H1 (cell line): ENCODE results near the gene ATPAF1. TPM values are rescaled to one million over a fixed set of nuclear protein-coding genes. Genes with fewer than 3 reads are reported as not detected.

ENCODE experiments used
- CTCF ChIA-PET: fragments of 300-600 bp; sonication (Branson Sonifier 250); formaldehyde crosslinking; loops from one replicate; lab custom pipeline; 2021; ENCODE audit not compliant: partially characterized antibody; lab: Charles Lee
- POLR2A ChIA-PET: fragments of 300-600 bp; sonication (Branson Sonifier 250); formaldehyde crosslinking; loops from one replicate; lab custom pipeline; 2021; ENCODE audit warnings: inconsistent platforms; ENCODE audit not compliant: partially characterized antibody; lab: Charles Lee
- DNase-seq, 2 experiments: peaks; one replicate each; pipeline versions ENCODE4 v3.0.0 to v3.0.0-alpha.2; 2010 to 2022; ENCODE audit warnings: low spot score in 2 of 2, low read depth in 1 of 2, mixed read lengths in 1 of 2
- FAIRE-seq: peaks from 2 replicates; lab custom pipeline; 2011; peaks lifted over from hg19 to GRCh38; lab: Jason Lieb, UNC
- H2AFZ ChIP-seq: 2 replicates; pipeline ENCODE4 v1.8.1; 2012; ENCODE audit warnings: low read length, inconsistent platforms
- H2AK5ac ChIP-seq: 2 replicates; pipeline ENCODE4 v1.6.1; 2013; ENCODE audit warnings: low read depth, low read length
- H2BK120ac ChIP-seq: replicated peaks from 2 replicates; pipeline ENCODE3; 2013; ENCODE audit warnings: low read depth, low read length, inconsistent platforms
- H2BK12ac ChIP-seq: 2 replicates; pipeline ENCODE4 v1.6.1; 2013; ENCODE audit warnings: low read depth, low read length
- H2BK15ac ChIP-seq: 2 replicates; pipeline ENCODE4 v1.6.1; 2013; ENCODE audit warnings: low read length
- H2BK20ac ChIP-seq: 2 replicates; pipeline ENCODE4 v1.6.1; 2013; ENCODE audit warnings: low read length
- H2BK5ac ChIP-seq: 2 replicates; pipeline ENCODE4 v1.6.1; 2013; ENCODE audit warnings: low read depth, low read length
- H3K14ac ChIP-seq: 2 replicates; pipeline ENCODE4 v1.6.1; 2013; ENCODE audit warnings: inconsistent platforms; ENCODE audit not compliant: insufficient read length
- H3K18ac ChIP-seq: 2 replicates; pipeline ENCODE4 v1.6.1; 2013; ENCODE audit warnings: low read length; ENCODE audit errors: extremely low read depth
- H3K23ac ChIP-seq: 2 replicates; pipeline ENCODE4 v1.6.1; 2013; ENCODE audit warnings: inconsistent platforms; ENCODE audit not compliant: insufficient read length
- H3K23me2 ChIP-seq: 2 replicates; pipeline ENCODE4 v1.6.1; 2013; ENCODE audit warnings: low read depth, low read length
- H3K27ac ChIP-seq: 2 replicates; pipeline ENCODE4 v1.6.1; 2011; ENCODE audit warnings: low read depth, low read length, inconsistent platforms
- H3K27me3 ChIP-seq, 4 experiments: replicated peaks in 1 of 4; 1 replicate in 1 of 4; 2 replicates in 3 of 4; pipeline versions ENCODE4 v1.6.1 to v1.8.1; 2011 to 2013; ENCODE audit warnings: low read length in 3 of 4, mild to moderate bottlenecking in 3 of 4, inconsistent platforms in 2 of 4, mixed read lengths in 2 of 4, moderate library complexity in 1 of 4; ENCODE audit not compliant: control insufficient read depth in 3 of 4, insufficient read depth in 3 of 4; ENCODE audit errors: extremely low read depth in 1 of 4
- H3K36me3 ChIP-seq, 4 experiments: 2 replicates each; pipeline versions ENCODE4 v1.6.1 to v1.8.1; 2011 to 2013; ENCODE audit warnings: mild to moderate bottlenecking in 4 of 4, low read length in 3 of 4, moderate library complexity in 2 of 4, control low read depth in 1 of 4, inconsistent platforms in 1 of 4; ENCODE audit not compliant: insufficient read depth in 4 of 4, control insufficient read depth in 2 of 4
- H3K4ac ChIP-seq: replicated peaks from 2 replicates; pipeline ENCODE3; 2013; ENCODE audit warnings: low read length, low read depth, mixed read lengths, inconsistent platforms; ENCODE audit not compliant: insufficient read length
- H3K4me1 ChIP-seq, 4 experiments: replicated peaks in 1 of 4; 1 replicate in 1 of 4; 2 replicates in 3 of 4; pipeline versions ENCODE4 v1.6.1 to v1.8.1; 2011 to 2013; ENCODE audit warnings: low read length in 3 of 4, inconsistent platforms in 2 of 4, mixed read lengths in 1 of 4; ENCODE audit not compliant: insufficient read depth in 4 of 4, control insufficient read depth in 3 of 4
- H3K4me2 ChIP-seq, 2 experiments: 2 replicates each; pipeline versions ENCODE4 v1.6.1 to v1.8.1; 2011 to 2013; ENCODE audit warnings: low read depth in 2 of 2, low read length in 2 of 2, control low read depth in 1 of 2, inconsistent platforms in 1 of 2, mild to moderate bottlenecking in 1 of 2; ENCODE audit not compliant: insufficient read depth in 1 of 2
- H3K4me3 ChIP-seq, 4 experiments: fragments of 200-600, 300-600 bp in 1 of 4; sonication (generic), shearing (Covaris generic), sonication (Bioruptor Twin) in 1 of 4; 2 replicates each; pipeline versions ENCODE4 v1.5.1 to v1.8.1; 2011 to 2016; ENCODE audit warnings: low read length in 4 of 4, low read depth in 3 of 4, control low read depth in 2 of 4, inconsistent platforms in 2 of 4, mild to moderate bottlenecking in 2 of 4, mixed read lengths in 1 of 4, moderate library complexity in 1 of 4; ENCODE audit not compliant: insufficient read depth in 2 of 4; ENCODE audit errors: extremely low read depth in 1 of 4
- H3K56ac ChIP-seq: replicated peaks from 2 replicates; pipeline ENCODE3; 2013; ENCODE audit warnings: low read depth, mild to moderate bottlenecking, mixed read lengths, low read length, inconsistent platforms; ENCODE audit not compliant: insufficient read length
- H3K79me1 ChIP-seq: 2 replicates; pipeline ENCODE4 v1.6.1; 2013; ENCODE audit warnings: low read depth, low read length, control low read depth
- H3K79me2 ChIP-seq, 2 experiments: 2 replicates each; pipeline versions ENCODE4 v1.6.1 to v1.8.1; 2012 to 2013; ENCODE audit warnings: low read length in 2 of 2, mild to moderate bottlenecking in 2 of 2, inconsistent platforms in 1 of 2; ENCODE audit not compliant: insufficient read depth in 2 of 2, control insufficient read depth in 1 of 2
- H3K9ac ChIP-seq, 4 experiments: replicated peaks in 1 of 4; 1 replicate in 1 of 4; 2 replicates in 3 of 4; pipeline versions ENCODE4 v1.6.1 to v1.8.1; 2011 to 2013; ENCODE audit warnings: low read depth in 3 of 4, low read length in 3 of 4, control low read depth in 2 of 4, mild to moderate bottlenecking in 2 of 4, moderate library complexity in 2 of 4, inconsistent platforms in 1 of 4; ENCODE audit errors: extremely low read depth in 1 of 4
- H3K9me3 ChIP-seq, 2 experiments: 2 replicates each; pipeline versions ENCODE4 v1.6.1 to v1.8.1; 2012 to 2013; ENCODE audit warnings: mild to moderate bottlenecking in 2 of 2, moderate library complexity in 2 of 2, control low read depth in 1 of 2, inconsistent platforms in 1 of 2, low read depth in 1 of 2, low read length in 1 of 2, mixed read lengths in 1 of 2; ENCODE audit not compliant: insufficient read depth in 2 of 2
- H4K20me1 ChIP-seq, 2 experiments: replicated peaks in 1 of 2; 2 replicates each; pipeline versions ENCODE3 to v1.8.1; 2011 to 2013; ENCODE audit warnings: inconsistent platforms in 2 of 2, low read length in 2 of 2, mild to moderate bottlenecking in 1 of 2; ENCODE audit not compliant: insufficient read depth in 2 of 2, control insufficient read depth in 1 of 2
- H4K5ac ChIP-seq: 2 replicates; pipeline ENCODE4 v1.6.1; 2013; ENCODE audit warnings: low read length, low read depth, mixed read lengths, inconsistent platforms; ENCODE audit not compliant: insufficient read length
- H4K8ac ChIP-seq: 2 replicates; pipeline ENCODE4 v1.8.0; 2013; ENCODE audit warnings: mild to moderate bottlenecking, moderate library complexity, low read length, inconsistent platforms; ENCODE audit not compliant: insufficient read depth; ENCODE audit errors: extremely low read depth
- H4K91ac ChIP-seq: replicated peaks from 2 replicates; pipeline ENCODE3; 2013; ENCODE audit warnings: low read length, mixed read lengths, inconsistent platforms; ENCODE audit not compliant: insufficient read length
- ATF3 ChIP-seq: IDR thresholded peaks from 2 replicates; pipeline ENCODE4 v1.6.1; 2011; ENCODE audit warnings: low read depth, mild to moderate bottlenecking, low read length; ENCODE audit not compliant: insufficient read depth
- CBX8 ChIP-seq: fragments of 300-800, 300-1000 bp; sonication (generic); IDR thresholded peaks from 2 replicates; pipeline ENCODE4 v1.7.1; 2016; ENCODE audit warnings: low read depth, low read length, borderline replicate concordance
- CHD1 ChIP-seq: IDR thresholded peaks from 2 replicates; pipeline ENCODE4 v1.6.1; 2012; ENCODE audit warnings: low read depth, low read length, improper control_type of control experiment
- HDAC6 ChIP-seq: IDR thresholded peaks from one replicate; pipeline ENCODE4 v1.7.1; 2012; ENCODE audit warnings: low read depth, mild to moderate bottlenecking, inconsistent platforms, low read length, moderate library complexity
- MAFK ChIP-seq: IDR thresholded peaks from 2 replicates; pipeline ENCODE4 v1.6.1; 2012; ENCODE audit warnings: low read depth, mild to moderate bottlenecking, improper control_type of control experiment, low read length
- MAX ChIP-seq: IDR thresholded peaks from 2 replicates; pipeline ENCODE4 v1.6.1; 2012; ENCODE audit warnings: inconsistent platforms
- SUZ12 ChIP-seq: fragments of 200-600 bp; sonication (generic); IDR thresholded peaks from 2 replicates; pipeline ENCODE4 v1.6.1; 2012; ENCODE audit warnings: mild to moderate bottlenecking, inconsistent platforms, low read length, moderate library complexity, mixed read lengths
- USF2 ChIP-seq: IDR thresholded peaks from 2 replicates; pipeline ENCODE4 v1.6.1; 2011; ENCODE audit warnings: low read length, improper control_type of control experiment
- whole genome bisulfite sequencing, 2 experiments: shearing (Covaris generic) in 1 of 2; methylation state at CpG; one replicate each; pipeline versions ENCODE4 v1.1.6 to v1.1.7; 2013 to 2015; ENCODE audit warnings: low lambda C conversion rate in 2 of 2, mixed read lengths in 2 of 2, inconsistent platforms in 1 of 2, low coverage in 1 of 2, missing lambda C conversion rate in 1 of 2; ENCODE audit not compliant: insufficient replicate concordance in 2 of 2, insufficient coverage in 1 of 2, insufficient read length in 1 of 2; ENCODE audit errors: extremely low coverage in 1 of 2, missing lambda C conversion rate in 1 of 2; 5-methylcytosine and 5-hydroxymethylcytosine counted together
- polyA plus RNA-seq, 7 experiments: library from polyadenylated mRNA; depleted of rRNA in 3 of 7; stranded (reverse) in 5 of 7; unstranded in 2 of 7; fragments of >200 nt in 5 of 7; fragments of 200-250 nt in 2 of 7; gene quantifications; 1 replicate in 5 of 7; 2 replicates in 1 of 7; 4 replicates in 1 of 7; pipeline versions ENCODE4 v1.2.1 to v1.2.3, GENCODE V29; 2011 to 2013; ENCODE audit warnings: missing spikeins in 2 of 7, mixed read lengths in 2 of 7
- total RNA-seq: library from RNA; stranded (reverse); fragmentation: NEBNext Ultra II Directional; extraction: Animal tissue kit (Norgen Biotek cat#: 25700); gene quantifications from 2 replicates; pipeline ENCODE4 v1.2.1, GENCODE V29; 2021

The ATPAF1 gene
- total and polyA plus RNA-seq, 2 of the 8 experiments (the other 6 are each of a cell fraction or from before 2014, with no cell fraction given): 46.7 to 55.9 TPM

GRCh38 chr1:46612937-46613660 lies 55.1 kb downstream of the ATPAF1 start:
- DNase-seq (peak in 1 of 2 experiments; percentile 63), FAIRE-seq (no peak)
- peak overlapping the region; percentile 19; the same call in 1 of the 2 replicates for H2AK5ac ChIP-seq
- H3K27ac ChIP-seq: peak overlapping the region; percentile 59; the same call in 1 of the 2 replicates
- no peaks in the 10 kb centered on the region for H3K9me3 ChIP-seq
- H3K79me2 ChIP-seq: no peaks in the 10 kb centered on the region
- 0 out of 2 replicates have a peak overlapping the region, but pooled peaks have one; percentile 26 for H2AFZ ChIP-seq
- H4K20me1 ChIP-seq: no peaks in the 10 kb centered on the region
- peaks cover 11 to 35% (median 24%) of the 10 kb centered on the region in 4 experiments for H3K4me1 ChIP-seq
- no peak overlapping the region for H4K8ac ChIP-seq
- peak overlapping the region; percentile 63 for H3K4ac ChIP-seq
- peaks cover 0 to 9% (median 8%) of the 10 kb centered on the region in 4 experiments; a peak in 5 of 7 replicates for H3K27me3 ChIP-seq
- peak overlapping the region in 1 of 4 experiments; percentile 13; a peak in 2 of 7 replicates for H3K9ac ChIP-seq
- H3K4me3 ChIP-seq: peak overlapping the region in 1 of 4 experiments; percentile 41; a peak in 2 of 8 replicates
- H3K14ac ChIP-seq: no peak overlapping the region
- peak overlapping the region; percentile 43; the same call in 1 of the 2 replicates for H2BK20ac ChIP-seq
- peak overlapping the region; percentile 28 for H3K56ac ChIP-seq
- peak overlapping the region; percentile 90; the same call in 1 of the 2 replicates for H2BK5ac ChIP-seq
- H3K23ac ChIP-seq: no peak overlapping the region
- CTCF ChIA-PET: interaction anchor here (0.6 to 14.2 kb wide), 9 partner anchors 9 to 171 kb away, joined by 3 to 126 read pairs (median 4); partner anchors contain the start of gene MKNK1
- H3K79me1 ChIP-seq: no peaks in the 10 kb centered on the region
- H3K18ac ChIP-seq: peak overlapping the region; percentile 94
- peak overlapping the region; percentile 88 for H4K91ac ChIP-seq
- H2BK15ac ChIP-seq: peak overlapping the region; percentile 84; the same call in 1 of the 2 replicates
- peak overlapping the region; percentile 65 for H4K5ac ChIP-seq
- H2BK12ac ChIP-seq: peak overlapping the region; percentile 77; the same call in 1 of the 2 replicates
- peak overlapping the region; percentile 65 for H2BK120ac ChIP-seq
- TF ChIP-seq MAFK: no peak
- no peak for TF ChIP-seq HDAC6
- TF ChIP-seq CHD1: no peak
- no peak for TF ChIP-seq ATF3
- TF ChIP-seq MAX: no peak
- no peak for TF ChIP-seq CBX8
- no peak for TF ChIP-seq USF2
- TF ChIP-seq SUZ12: no peak
- peaks cover 7% of the 10 kb centered on the region; the same call in 1 of the 2 replicates for H3K23me2 ChIP-seq
- no peaks in the 10 kb centered on the region; a peak in 1 of 8 replicates for H3K36me3 ChIP-seq
- 89% methylated on average over 37 of the region's 38 CpGs; no CpG with 5 or more reads in 1 of the 2 experiments for WGBS, 2 experiments
- POLR2A ChIA-PET: interaction anchor here (0.5 to 1.9 kb wide), 7 partner anchors 9 to 639 kb away, joined by 3 to 15 read pairs (median 3); partner anchors contain the start of genes ATPAF1 and MKNK1
- H3K4me2 ChIP-seq: peak overlapping the region; percentile 19 to 44; a peak in 3 of 4 replicates
